ENCODE results near the gene LPAR2.

Gene LPAR2

DNA sequence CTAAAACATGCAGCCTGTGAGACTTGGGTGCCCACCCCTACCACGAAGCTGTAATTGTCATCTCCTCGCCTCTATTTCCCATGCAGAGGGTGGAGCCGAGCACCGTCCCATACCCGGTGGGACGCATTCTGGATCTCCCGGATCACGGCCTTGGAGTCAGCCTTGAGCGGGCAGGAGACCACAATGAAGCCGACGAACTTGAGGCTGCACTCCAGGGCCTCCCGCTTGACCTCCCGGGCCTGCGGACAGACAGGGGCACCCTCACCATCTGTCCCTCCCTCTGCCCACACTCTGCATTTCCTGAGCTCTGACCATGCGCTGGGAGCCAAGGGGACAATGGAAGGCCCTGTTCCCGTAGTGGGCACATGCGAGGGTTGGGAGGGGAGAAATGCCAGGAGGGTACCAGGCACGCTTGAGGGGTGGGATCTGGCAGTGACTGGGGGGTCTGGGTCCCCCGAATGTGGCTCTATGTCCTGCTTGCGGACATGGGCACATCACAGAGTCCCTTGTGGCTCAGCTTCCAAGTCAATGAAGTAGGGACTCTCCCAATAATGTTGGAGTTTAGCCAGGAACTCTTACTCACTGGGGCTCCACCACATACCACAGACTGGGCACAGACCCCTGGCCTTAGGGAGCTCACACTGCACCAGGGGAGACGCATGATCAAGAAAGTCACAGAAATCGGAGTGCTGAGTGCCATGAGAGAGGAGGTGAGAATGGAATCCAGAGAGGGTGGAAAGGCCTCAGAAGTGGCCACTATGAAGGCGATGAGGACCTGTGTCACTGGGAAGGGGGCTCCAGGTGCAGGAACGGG lies 24.7 kb upstream of the LPAR2 start:
- no peak overlapping the region for H4K91ac ChIP-seq (ENCODE audit: low read depth, low read length, poor library complexity)
- H3K79me1 ChIP-seq (ENCODE audit: low read depth, low read length), result peaks cover 18% of the 10 kb centered on the region
- H2BK120ac ChIP-seq (ENCODE audit: low read depth, low read length), result no peak overlapping the region
- no peaks in the 10 kb centered on the region for H3K27me3 ChIP-seq (ENCODE audit: control insufficient read depth in 3 of 3, insufficient read depth in 3 of 3, low read depth in 1 of 3, low read length in 3 of 3)
- H3K27ac ChIP-seq (replicated peaks; ENCODE audit: low read length), result no peak overlapping the region
- H2BK12ac ChIP-seq (ENCODE audit: low read length), result no peak overlapping the region
- no peak for DNase-seq (ENCODE audit: low spot score)
- no CpG with 5 or more reads among the region's 24 CpGs for WGBS, 2 donors (ENCODE audit: extremely low coverage in 2 of 2, insufficient read length in 2 of 2, insufficient replicate concordance in 1 of 2)
- no peaks in the 10 kb centered on the region for H3K4me1 ChIP-seq (ENCODE audit: control insufficient read depth in 2 of 2, insufficient read depth in 1 of 2, low read depth in 1 of 2, low read length in 2 of 2)
- H2BK15ac ChIP-seq (ENCODE audit: low read length), result no peak overlapping the region
- no peak overlapping the region for H3K4me2 ChIP-seq (ENCODE audit: insufficient read depth, low read length, poor library complexity, severe bottlenecking)
- peak overlapping the region; percentile 9 for H3K23ac ChIP-seq (ENCODE audit: low read depth, low read length, poor library complexity)
- no peak overlapping the region for H2BK5ac ChIP-seq (ENCODE audit: low read length)
- H3K4me3 ChIP-seq (ENCODE audit: low read length in 2 of 2), result no peak overlapping the region
- H3K4ac ChIP-seq (ENCODE audit: low read length), result no peak overlapping the region
- no peak overlapping the region for H3K18ac ChIP-seq (ENCODE audit: low read length)
- H3K9ac ChIP-seq (ENCODE audit: low read depth, low read length, poor library complexity), result no peak overlapping the region
- no peak overlapping the region for H2AFZ ChIP-seq (ENCODE audit: low read length)
- no peak overlapping the region for H2AK5ac ChIP-seq (ENCODE audit: low read depth, low read length)
- no peak overlapping the region for H3K14ac ChIP-seq (ENCODE audit: low read length)
- H3K9me3 ChIP-seq (replicated peaks in 1 of 2; ENCODE audit: control insufficient read depth in 2 of 2, insufficient read depth in 1 of 2, low read depth in 1 of 2, low read length in 2 of 2), result no peaks in the 10 kb centered on the region
- H3K36me3 ChIP-seq (replicated peaks in 1 of 2; ENCODE audit: control insufficient read depth in 2 of 2, insufficient read depth in 2 of 2, low read length in 2 of 2), result peaks cover 75 to 90% of the 10 kb centered on the region in 2 donors
- no peak overlapping the region for H4K8ac ChIP-seq (ENCODE audit: low read depth, low read length)

- H3K36me3 ChIP-seq (replicated peaks in 1 of 2; ENCODE audit: control insufficient read depth in 2 of 2, insufficient read depth in 2 of 2, low read length in 2 of 2), result peaks cover 73 to 90% of the 10 kb centered on the region in 2 donors
- no peak for DNase-seq (ENCODE audit: low spot score)
These were observed 23.1 kb upstream of the LPAR2 start for GRCh38 chr19:19651076-19651475.

GRCh38 chr19:19650331-19650730 lies 22.3 kb upstream of the LPAR2 start:
- H3K36me3 ChIP-seq (replicated peaks in 1 of 2; ENCODE audit: control insufficient read depth in 2 of 2, insufficient read depth in 2 of 2, low read length in 2 of 2), result peaks cover 69 to 90% of the 10 kb centered on the region in 2 donors
- H2BK15ac ChIP-seq (ENCODE audit: low read length), result no peak overlapping the region
- H3K4me3 ChIP-seq (ENCODE audit: low read length in 2 of 2), result no peak overlapping the region
- H3K4me1 ChIP-seq (ENCODE audit: control insufficient read depth in 2 of 2, insufficient read depth in 1 of 2, low read depth in 1 of 2, low read length in 2 of 2), result no peaks in the 10 kb centered on the region
- WGBS, 2 donors (ENCODE audit: extremely low coverage in 2 of 2, insufficient read length in 2 of 2, insufficient replicate concordance in 1 of 2), result no CpG with 5 or more reads among the region's 9 CpGs
- H2AFZ ChIP-seq (ENCODE audit: low read length), result no peak overlapping the region
- H3K27ac ChIP-seq (replicated peaks; ENCODE audit: low read length), result no peak overlapping the region
- no peaks in the 10 kb centered on the region for H3K9me3 ChIP-seq (replicated peaks in 1 of 2; ENCODE audit: control insufficient read depth in 2 of 2, insufficient read depth in 1 of 2, low read depth in 1 of 2, low read length in 2 of 2)
- no peak overlapping the region for H3K9ac ChIP-seq (ENCODE audit: low read depth, low read length, poor library complexity)
- H2BK5ac ChIP-seq (ENCODE audit: low read length), result no peak overlapping the region
- H2AK5ac ChIP-seq (ENCODE audit: low read depth, low read length), result no peak overlapping the region
- no peak overlapping the region for H3K23ac ChIP-seq (ENCODE audit: low read depth, low read length, poor library complexity)
- no peak for DNase-seq (ENCODE audit: low spot score)
- H3K27me3 ChIP-seq (ENCODE audit: control insufficient read depth in 3 of 3, insufficient read depth in 3 of 3, low read depth in 1 of 3, low read length in 3 of 3), result no peaks in the 10 kb centered on the region
- H3K4me2 ChIP-seq (ENCODE audit: insufficient read depth, low read length, poor library complexity, severe bottlenecking), result no peak overlapping the region
- no peak overlapping the region for H4K8ac ChIP-seq (ENCODE audit: low read depth, low read length)
- H3K4ac ChIP-seq (ENCODE audit: low read length), result no peak overlapping the region
- H3K14ac ChIP-seq (ENCODE audit: low read length), result no peak overlapping the region
- peak overlapping the region; percentile 39 for H2BK120ac ChIP-seq (ENCODE audit: low read depth, low read length)
- no peak overlapping the region for H3K18ac ChIP-seq (ENCODE audit: low read length)
- H3K79me1 ChIP-seq (ENCODE audit: low read depth, low read length), result peaks cover 10% of the 10 kb centered on the region
- H2BK12ac ChIP-seq (ENCODE audit: low read length), result no peak overlapping the region
- H4K91ac ChIP-seq (ENCODE audit: low read depth, low read length, poor library complexity), result no peak overlapping the region

More at GRCh38 chr19:19651076-19651475, 23.1 kb upstream of the LPAR2 start:
- Histone ChIP-seq H3K14ac (ENCODE audit: low read length) (no peak overlapping the region), H3K27ac (replicated peaks; ENCODE audit: low read length) (no peak overlapping the region), H2BK120ac (ENCODE audit: low read depth, low read length) (no peak overlapping the region), H3K4me2 (ENCODE audit: insufficient read depth, low read length, poor library complexity, severe bottlenecking) (no peak overlapping the region), H3K27me3 (ENCODE audit: control insufficient read depth in 3 of 3, insufficient read depth in 3 of 3, low read depth in 1 of 3, low read length in 3 of 3) (no peaks in the 10 kb centered on the region), H3K79me1 (ENCODE audit: low read depth, low read length) (peaks cover 14% of the 10 kb centered on the region), H3K9me3 (replicated peaks in 1 of 2; ENCODE audit: control insufficient read depth in 2 of 2, insufficient read depth in 1 of 2, low read depth in 1 of 2, low read length in 2 of 2) (no peaks in the 10 kb centered on the region), H3K23ac (ENCODE audit: low read depth, low read length, poor library complexity) (peak overlapping the region; percentile 35), H4K91ac (ENCODE audit: low read depth, low read length, poor library complexity) (no peak overlapping the region), H2BK5ac (ENCODE audit: low read length) (peak overlapping the region; percentile 75), H2BK12ac (ENCODE audit: low read length) (no peak overlapping the region), H3K4ac (ENCODE audit: low read length) (no peak overlapping the region), H3K4me3 (ENCODE audit: low read length in 2 of 2) (no peak overlapping the region), H2BK15ac (ENCODE audit: low read length) (no peak overlapping the region), H2AK5ac (ENCODE audit: low read depth, low read length) (no peak overlapping the region), H2AFZ (ENCODE audit: low read length) (no peak overlapping the region), H4K8ac (ENCODE audit: low read depth, low read length) (no peak overlapping the region), H3K4me1 (ENCODE audit: control insufficient read depth in 2 of 2, insufficient read depth in 1 of 2, low read depth in 1 of 2, low read length in 2 of 2) (no peaks in the 10 kb centered on the region), H3K18ac (ENCODE audit: low read length) (no peak overlapping the region), H3K9ac (ENCODE audit: low read depth, low read length, poor library complexity) (no peak overlapping the region)
- no CpG with 5 or more reads among the region's 13 CpGs for WGBS, 2 donors (ENCODE audit: extremely low coverage in 2 of 2, insufficient read length in 2 of 2, insufficient replicate concordance in 1 of 2)

- H3K36me3 ChIP-seq (replicated peaks in 1 of 2; ENCODE audit: control insufficient read depth in 2 of 2, insufficient read depth in 2 of 2, low read length in 2 of 2), result peaks cover 64 to 90% of the 10 kb centered on the region in 2 donors
- DNase-seq (ENCODE audit: low spot score), result no peak
- no peak overlapping the region for H2AFZ ChIP-seq (ENCODE audit: low read length)
- H2BK120ac ChIP-seq (ENCODE audit: low read depth, low read length), result no peak overlapping the region
- peak overlapping the region; percentile 43 for H4K8ac ChIP-seq (ENCODE audit: low read depth, low read length)
- H3K4me2 ChIP-seq (ENCODE audit: insufficient read depth, low read length, poor library complexity, severe bottlenecking), result no peak overlapping the region
- H3K18ac ChIP-seq (ENCODE audit: low read length), result peak overlapping the region; percentile 17
- H2BK5ac ChIP-seq (ENCODE audit: low read length), result no peak overlapping the region
- no peak overlapping the region for H4K91ac ChIP-seq (ENCODE audit: low read depth, low read length, poor library complexity)
- peak overlapping the region; percentile 30 for H3K9ac ChIP-seq (ENCODE audit: low read depth, low read length, poor library complexity)
- no peak overlapping the region for H3K14ac ChIP-seq (ENCODE audit: low read length)
- no CpG with 5 or more reads among the region's 22 CpGs for WGBS, 2 donors (ENCODE audit: extremely low coverage in 2 of 2, insufficient read length in 2 of 2, insufficient replicate concordance in 1 of 2)
- H3K9me3 ChIP-seq (replicated peaks in 1 of 2; ENCODE audit: control insufficient read depth in 2 of 2, insufficient read depth in 1 of 2, low read depth in 1 of 2, low read length in 2 of 2), result no peaks in the 10 kb centered on the region
- peak overlapping the region; percentile 65 for H3K23ac ChIP-seq (ENCODE audit: low read depth, low read length, poor library complexity)
- H2BK12ac ChIP-seq (ENCODE audit: low read length), result no peak overlapping the region
- H3K4ac ChIP-seq (ENCODE audit: low read length), result no peak overlapping the region
- H3K4me1 ChIP-seq (ENCODE audit: control insufficient read depth in 2 of 2, insufficient read depth in 1 of 2, low read depth in 1 of 2, low read length in 2 of 2), result no peaks in the 10 kb centered on the region
- H3K27ac ChIP-seq (replicated peaks; ENCODE audit: low read length), result no peak overlapping the region
- H3K79me1 ChIP-seq (ENCODE audit: low read depth, low read length), result peaks cover 8% of the 10 kb centered on the region
- H2BK15ac ChIP-seq (ENCODE audit: low read length), result no peak overlapping the region
- H3K27me3 ChIP-seq (ENCODE audit: control insufficient read depth in 3 of 3, insufficient read depth in 3 of 3, low read depth in 1 of 3, low read length in 3 of 3), result no peaks in the 10 kb centered on the region
- H3K4me3 ChIP-seq (ENCODE audit: low read length in 2 of 2), result no peak overlapping the region
- H2AK5ac ChIP-seq (ENCODE audit: low read depth, low read length), result no peak overlapping the region
These were observed 21.6 kb upstream of the LPAR2 start for GRCh38 chr19:19649580-19649995.
